Measurements from ENCODE around the gene KBTBD12. TPM values are rescaled to one million over a fixed set of nuclear protein-coding genes. Genes with fewer than 3 reads are reported as not detected.

KBTBD12 gene
- total RNA-seq, 3 donors from 2014 or later, result 0.05 TPM; not detected in 2

DNA sequence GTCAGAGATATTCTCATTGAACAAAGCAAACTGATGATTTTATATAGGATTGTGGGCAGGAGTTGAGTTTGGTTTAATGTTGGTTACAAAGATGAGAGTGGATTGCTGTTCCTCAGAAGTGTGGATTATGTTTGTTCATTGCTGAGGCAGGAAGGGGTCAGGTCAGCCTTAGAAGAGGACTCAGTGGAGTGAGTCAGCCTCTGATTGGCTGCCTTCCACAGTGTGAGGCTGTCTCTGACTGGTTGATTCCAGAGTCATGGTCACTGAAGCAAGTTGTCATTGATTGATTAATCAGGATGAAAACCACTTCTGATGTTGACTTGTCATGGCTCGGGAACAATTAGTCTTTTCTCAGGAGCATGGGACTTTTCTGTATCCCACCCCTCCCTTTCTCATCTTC is 36.2 kb downstream of the KBTBD12 start:
- ATAC-seq (no peak), DNase-seq (no peak)
- no peaks in the 10 kb centered on the region for H3K4me1 Mint-ChIP-seq (ENCODE audit: low read depth)
- H3K9me3 Mint-ChIP-seq, result no peaks in the 10 kb centered on the region
- no peak overlapping the region for H3K4me3 Mint-ChIP-seq
- H3K27me3 Mint-ChIP-seq (ENCODE audit: low read depth), result peaks cover 31% of the 10 kb centered on the region
- no peaks in the 10 kb centered on the region for H3K36me3 Mint-ChIP-seq (ENCODE audit: insufficient read depth)

DNA sequence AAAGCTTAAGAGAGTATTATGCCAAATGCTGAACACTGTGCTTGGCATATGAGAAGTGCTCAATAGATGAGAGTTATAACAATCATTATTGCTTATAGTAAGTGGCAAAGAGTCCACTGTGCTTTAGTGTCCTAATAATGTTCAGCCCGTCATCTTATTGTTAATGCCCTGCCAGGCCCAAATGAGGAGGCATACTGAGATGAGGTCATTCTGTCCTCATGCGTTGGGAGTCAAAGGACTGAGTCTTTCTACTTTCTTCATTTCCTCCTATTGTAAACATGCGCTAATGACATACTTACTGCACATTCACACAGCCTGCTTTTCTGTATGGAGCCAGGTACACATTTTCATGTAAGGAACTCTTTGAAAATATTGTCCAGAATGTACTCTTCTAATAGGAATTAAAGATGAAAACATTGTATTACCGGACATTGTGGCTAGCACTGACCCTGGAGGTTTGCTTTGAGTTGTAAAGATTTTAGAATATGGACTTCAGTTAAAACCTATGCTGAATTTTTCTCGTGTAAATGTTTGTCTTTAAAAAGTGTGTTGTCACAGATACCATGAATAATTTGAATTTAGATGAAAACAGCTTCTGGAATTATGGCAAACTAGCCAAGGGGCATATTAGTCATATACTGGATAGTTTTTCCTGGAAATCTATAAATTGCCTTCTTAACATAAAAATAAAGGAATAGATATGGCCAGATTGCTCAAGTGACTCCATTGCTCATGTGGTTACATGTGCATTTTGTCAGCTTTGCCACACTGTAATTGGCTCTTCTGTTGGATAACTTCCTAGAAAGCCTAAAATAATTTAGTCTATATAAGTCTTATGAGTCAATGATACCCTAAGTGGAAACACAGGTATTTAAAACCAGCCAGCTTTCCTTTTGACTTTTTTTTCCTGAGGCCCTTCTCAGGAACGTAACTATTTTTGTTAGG is 38.3 kb downstream of the KBTBD12 start:
- Mint-ChIP-seq H3K9me3 (no peaks in the 10 kb centered on the region), H3K36me3 (ENCODE audit: insufficient read depth) (no peaks in the 10 kb centered on the region), H3K4me3 (no peak overlapping the region), H3K4me1 (ENCODE audit: low read depth) (no peaks in the 10 kb centered on the region), H3K27me3 (ENCODE audit: low read depth) (peaks cover 31% of the 10 kb centered on the region)
- ATAC-seq (no peak), DNase-seq (no peak)

DNA sequence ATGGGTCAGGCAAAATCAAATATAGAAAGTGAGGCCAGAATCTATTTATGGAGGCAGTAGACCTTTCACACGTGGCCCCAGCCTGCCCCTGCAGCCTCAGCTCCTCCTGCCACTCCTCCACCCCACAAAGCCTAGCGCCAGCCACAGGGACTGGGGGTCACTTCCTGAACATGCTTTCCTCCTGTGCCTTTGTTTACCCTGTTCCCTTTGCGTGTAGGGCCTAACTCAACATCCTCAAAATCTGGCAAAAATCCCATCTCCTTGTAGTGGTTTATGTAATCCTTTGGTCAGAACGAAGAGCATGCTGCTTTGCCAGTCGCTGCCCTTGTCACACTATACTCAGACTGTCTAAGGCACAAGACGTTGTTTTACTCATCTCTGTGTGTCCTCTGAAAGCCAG is 39.6 kb downstream of the KBTBD12 start:
- no peak overlapping the region for H3K4me3 Mint-ChIP-seq
- H3K4me1 Mint-ChIP-seq (ENCODE audit: low read depth), result no peaks in the 10 kb centered on the region
- peaks cover 25% of the 10 kb centered on the region for H3K27me3 Mint-ChIP-seq (ENCODE audit: low read depth)
- ATAC-seq (no peak), DNase-seq (no peak)
- H3K36me3 Mint-ChIP-seq (ENCODE audit: insufficient read depth), result no peaks in the 10 kb centered on the region
- H3K9me3 Mint-ChIP-seq, result no peaks in the 10 kb centered on the region

DNA sequence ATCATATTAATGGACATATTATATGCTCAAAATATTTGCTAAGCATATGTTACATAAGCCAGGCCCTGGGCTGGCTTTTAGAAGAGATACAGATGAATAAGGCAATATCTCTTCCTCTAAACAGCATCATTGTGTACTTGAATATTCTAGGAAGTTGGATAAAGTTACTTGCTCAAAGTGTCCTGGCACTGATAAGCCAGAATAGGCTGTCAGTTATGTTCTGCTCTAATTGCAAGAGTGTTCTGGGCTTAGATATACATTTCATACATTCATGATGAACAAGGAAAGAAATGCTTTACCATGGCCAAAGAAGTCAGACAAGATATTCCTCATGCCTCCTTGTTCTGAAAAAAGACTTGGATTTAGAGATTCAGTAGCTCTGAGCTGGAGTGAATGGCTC is 40.7 kb downstream of the KBTBD12 start:
- Mint-ChIP-seq H3K4me1 (ENCODE audit: low read depth) (no peaks in the 10 kb centered on the region), H3K4me3 (no peak overlapping the region), H3K9me3 (no peaks in the 10 kb centered on the region), H3K36me3 (ENCODE audit: insufficient read depth) (no peaks in the 10 kb centered on the region), H3K27me3 (ENCODE audit: low read depth) (peaks cover 15% of the 10 kb centered on the region)
- ATAC-seq, result no peak
- no peak for DNase-seq

DNA sequence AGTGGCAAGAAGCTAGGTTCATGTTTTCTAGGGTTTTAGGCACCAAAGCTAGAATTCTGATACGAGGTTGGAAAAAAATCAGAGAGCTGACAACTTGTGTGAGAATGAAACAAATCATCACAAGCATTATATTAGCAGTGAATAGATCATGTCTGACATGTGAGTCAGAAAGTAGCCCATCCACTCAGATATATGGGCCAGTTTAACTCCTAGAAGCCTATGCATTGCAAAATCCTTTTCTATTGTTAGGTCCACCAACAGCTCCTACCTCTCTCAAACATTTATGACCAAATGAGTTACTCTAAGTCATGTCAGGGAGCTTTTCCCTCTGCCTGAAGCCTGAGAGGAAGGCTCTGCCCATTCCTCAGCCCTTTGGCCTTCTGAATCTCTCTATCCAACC is 44.0 kb downstream of the KBTBD12 start:
- H3K27me3 Mint-ChIP-seq (ENCODE audit: low read depth), result peaks cover 14% of the 10 kb centered on the region
- ATAC-seq, result no peak
- H3K9me3 Mint-ChIP-seq, result no peaks in the 10 kb centered on the region
- no peaks in the 10 kb centered on the region for H3K4me1 Mint-ChIP-seq (ENCODE audit: low read depth)
- no peaks in the 10 kb centered on the region for H3K36me3 Mint-ChIP-seq (ENCODE audit: insufficient read depth)
- no peak overlapping the region for H3K4me3 Mint-ChIP-seq
- DNase-seq, result no peak

DNA sequence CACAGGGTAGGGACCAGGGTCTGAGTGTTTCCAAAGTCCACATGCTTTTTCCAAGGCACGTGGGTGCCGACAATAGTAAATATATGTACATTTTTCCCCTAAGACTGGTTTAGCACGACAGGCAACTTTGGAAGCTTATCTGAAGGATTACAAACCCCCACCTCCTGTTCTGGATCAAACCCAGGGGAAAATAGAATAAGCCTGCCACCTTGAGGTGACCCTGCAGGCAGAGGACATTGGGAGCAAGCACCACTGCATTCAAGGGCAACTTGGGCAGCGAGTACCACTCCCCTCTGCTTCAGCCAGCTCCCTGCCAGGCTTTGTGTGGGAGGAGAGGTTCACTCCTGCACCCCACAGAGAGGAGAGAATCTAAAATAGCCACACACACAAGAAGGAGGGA is 44.8 kb downstream of the KBTBD12 start:
- Mint-ChIP-seq H3K36me3 (ENCODE audit: insufficient read depth) (no peaks in the 10 kb centered on the region), H3K4me1 (ENCODE audit: low read depth) (no peaks in the 10 kb centered on the region), H3K4me3 (no peak overlapping the region), H3K27me3 (ENCODE audit: low read depth) (peaks cover 10% of the 10 kb centered on the region), H3K9me3 (no peaks in the 10 kb centered on the region)
- ATAC-seq (no peak), DNase-seq (no peak)

DNA sequence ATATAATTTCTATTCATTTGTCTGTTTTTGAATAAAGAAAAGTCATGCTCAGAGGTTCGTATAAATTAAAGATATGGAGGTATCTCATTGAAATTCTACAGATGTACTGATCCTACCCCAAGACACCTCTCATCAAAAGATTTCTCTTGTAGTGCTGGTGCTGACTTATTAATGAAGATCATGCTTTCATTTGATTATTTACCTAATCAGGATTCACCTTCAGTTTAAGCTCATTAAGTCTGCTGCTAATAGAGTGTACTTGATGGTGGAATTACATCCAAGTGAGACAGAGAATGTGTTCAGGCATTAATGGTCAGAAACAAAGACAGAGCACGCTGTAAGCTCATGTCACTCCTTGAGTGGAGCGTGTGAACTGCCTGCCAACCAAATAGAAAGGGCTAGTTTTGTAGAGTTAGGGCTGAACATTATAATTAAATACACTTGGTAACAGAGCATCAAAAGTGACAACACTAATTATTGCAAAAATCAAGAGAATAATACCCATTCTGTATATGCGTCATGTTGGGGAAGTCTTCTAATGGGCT is 45.5 kb downstream of the KBTBD12 start:
- DNase-seq (no peak), ATAC-seq (no peak)
- no peaks in the 10 kb centered on the region for H3K4me1 Mint-ChIP-seq (ENCODE audit: low read depth)
- H3K27me3 Mint-ChIP-seq (ENCODE audit: low read depth), result peaks cover 10% of the 10 kb centered on the region
- no peaks in the 10 kb centered on the region for H3K9me3 Mint-ChIP-seq
- H3K4me3 Mint-ChIP-seq, result no peak overlapping the region
- H3K36me3 Mint-ChIP-seq (ENCODE audit: insufficient read depth), result no peaks in the 10 kb centered on the region

DNA sequence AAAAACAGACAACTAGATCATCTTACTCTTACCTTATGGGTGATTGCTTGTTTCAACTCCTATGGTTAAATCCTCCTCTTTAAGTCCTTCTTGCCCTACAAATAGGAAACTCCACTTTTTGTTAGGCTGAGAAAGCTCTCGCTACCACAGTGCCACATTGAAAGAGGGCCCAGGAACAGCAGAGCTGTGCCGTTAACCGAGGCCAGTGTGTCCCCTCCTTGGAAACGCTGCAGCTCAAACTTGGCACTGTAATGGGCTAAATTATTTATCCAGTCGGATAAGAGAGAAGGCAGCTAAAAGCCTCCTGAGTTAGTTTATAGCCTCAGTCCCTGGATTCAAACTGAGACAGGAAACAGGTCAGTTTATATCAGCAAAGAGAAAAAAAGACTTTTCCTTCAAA is 46.1 kb downstream of the KBTBD12 start:
- H3K36me3 Mint-ChIP-seq (ENCODE audit: insufficient read depth), result no peaks in the 10 kb centered on the region
- ATAC-seq, result no peak

DNA sequence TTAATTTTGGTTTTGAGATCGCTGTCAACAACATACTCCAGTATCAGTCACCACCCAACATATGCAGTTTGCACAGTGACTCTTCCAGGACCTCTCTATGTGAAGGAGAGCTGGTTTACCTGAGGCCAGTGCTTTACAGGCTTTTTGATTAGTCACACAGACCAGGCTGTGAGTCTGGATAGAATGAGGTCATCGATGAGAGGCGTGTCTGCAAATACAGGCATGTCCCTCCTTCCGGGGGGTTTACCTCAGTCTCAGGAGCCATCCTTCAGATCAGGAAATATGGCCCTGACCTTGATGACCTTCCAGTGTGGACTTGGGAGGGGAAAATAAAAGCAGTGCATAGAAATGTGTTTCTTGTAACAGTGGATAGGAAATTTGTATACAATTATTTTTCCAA is 46.9 kb downstream of the KBTBD12 start:
- DNase-seq, result no peak
- peaks cover 4% of the 10 kb centered on the region for H3K9me3 Mint-ChIP-seq
- no peak for ATAC-seq
- no peak overlapping the region for H3K4me3 Mint-ChIP-seq
- H3K27me3 Mint-ChIP-seq (ENCODE audit: low read depth), result peaks cover 18% of the 10 kb centered on the region
- H3K36me3 Mint-ChIP-seq (ENCODE audit: insufficient read depth), result no peaks in the 10 kb centered on the region
- no peaks in the 10 kb centered on the region for H3K4me1 Mint-ChIP-seq (ENCODE audit: low read depth)

More for the DNA sequence above, 46.1 kb downstream of the KBTBD12 start:
- Mint-ChIP-seq H3K4me3 (no peak overlapping the region), H3K27me3 (ENCODE audit: low read depth) (peaks cover 15% of the 10 kb centered on the region), H3K4me1 (ENCODE audit: low read depth) (no peaks in the 10 kb centered on the region), H3K9me3 (peaks cover 1% of the 10 kb centered on the region)
- DNase-seq, result no peak

DNA sequence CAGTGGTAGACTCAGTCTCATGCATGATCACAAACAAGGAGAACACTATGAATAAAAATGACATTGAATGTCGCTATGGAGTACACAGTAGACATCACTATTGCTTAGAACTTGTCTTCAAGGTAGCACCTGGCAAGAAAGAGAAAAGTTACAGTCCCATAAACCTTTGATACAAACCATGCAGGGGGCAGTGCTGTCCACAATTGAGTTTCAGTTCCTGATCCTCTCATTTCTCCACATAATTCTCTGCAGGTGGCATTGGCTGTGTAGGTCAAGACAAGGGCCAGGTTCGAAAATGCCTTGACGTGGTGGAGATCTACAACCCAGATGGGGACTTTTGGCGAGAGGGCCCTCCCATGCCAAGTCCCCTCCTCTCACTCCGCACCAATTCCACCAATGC is 47.9 kb downstream of the KBTBD12 start:
- ATAC-seq (no peak), DNase-seq (no peak)
- H3K36me3 Mint-ChIP-seq (ENCODE audit: insufficient read depth), result no peaks in the 10 kb centered on the region
- no peaks in the 10 kb centered on the region for H3K4me1 Mint-ChIP-seq (ENCODE audit: low read depth)
- H3K4me3 Mint-ChIP-seq, result no peak overlapping the region
- peaks cover 4% of the 10 kb centered on the region for H3K9me3 Mint-ChIP-seq
- peaks cover 23% of the 10 kb centered on the region for H3K27me3 Mint-ChIP-seq (ENCODE audit: low read depth)

DNA sequence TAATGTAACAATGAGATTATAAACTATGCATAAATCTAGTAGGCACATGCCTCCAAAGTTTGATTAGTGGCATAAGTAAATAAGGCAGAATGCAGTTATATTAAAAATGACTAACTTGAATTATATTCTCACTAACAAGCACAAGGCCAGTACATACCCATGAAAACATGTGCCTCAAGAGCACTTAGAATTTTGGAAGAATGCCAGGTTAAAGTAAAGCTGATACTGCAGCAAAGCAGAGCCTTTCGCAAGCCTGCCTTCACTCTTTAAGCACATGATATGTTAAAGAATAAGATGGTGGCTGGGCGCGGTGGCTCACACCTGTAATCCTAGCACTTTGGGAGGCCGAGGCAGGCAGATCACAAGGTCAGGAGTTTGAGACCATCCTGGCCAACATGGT is 49.0 kb downstream of the KBTBD12 start:
- peaks cover 4% of the 10 kb centered on the region for H3K9me3 Mint-ChIP-seq
- no peak for ATAC-seq
- H3K4me3 Mint-ChIP-seq, result no peak overlapping the region
- H3K27me3 Mint-ChIP-seq (ENCODE audit: low read depth), result peaks cover 23% of the 10 kb centered on the region
- H3K36me3 Mint-ChIP-seq (ENCODE audit: insufficient read depth), result no peaks in the 10 kb centered on the region
- DNase-seq, result no peak
- H3K4me1 Mint-ChIP-seq (ENCODE audit: low read depth), result no peaks in the 10 kb centered on the region

DNA sequence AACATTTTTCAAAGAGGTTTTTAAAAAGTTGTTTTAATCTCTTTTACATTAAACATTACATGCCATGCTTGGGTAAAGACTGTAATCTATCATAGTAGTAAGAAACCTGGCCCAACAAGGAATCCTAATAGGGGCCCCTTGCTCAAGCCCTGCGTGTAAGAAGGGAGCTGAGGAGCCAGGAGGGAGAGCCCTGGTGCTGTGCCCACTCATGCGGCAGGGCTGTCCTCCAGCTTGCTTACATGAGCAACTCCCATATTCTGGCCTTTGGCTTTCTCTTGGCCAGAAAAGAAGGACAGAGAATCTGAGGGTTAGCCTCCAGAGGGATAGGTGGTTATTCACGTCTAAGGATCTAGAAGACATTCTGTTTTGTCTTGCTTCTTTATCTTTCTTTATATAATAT is 49.8 kb downstream of the KBTBD12 start:
- H3K27me3 Mint-ChIP-seq (ENCODE audit: low read depth), result peaks cover 25% of the 10 kb centered on the region
- DNase-seq, result no peak
- H3K36me3 Mint-ChIP-seq (ENCODE audit: insufficient read depth), result no peaks in the 10 kb centered on the region

DNA sequence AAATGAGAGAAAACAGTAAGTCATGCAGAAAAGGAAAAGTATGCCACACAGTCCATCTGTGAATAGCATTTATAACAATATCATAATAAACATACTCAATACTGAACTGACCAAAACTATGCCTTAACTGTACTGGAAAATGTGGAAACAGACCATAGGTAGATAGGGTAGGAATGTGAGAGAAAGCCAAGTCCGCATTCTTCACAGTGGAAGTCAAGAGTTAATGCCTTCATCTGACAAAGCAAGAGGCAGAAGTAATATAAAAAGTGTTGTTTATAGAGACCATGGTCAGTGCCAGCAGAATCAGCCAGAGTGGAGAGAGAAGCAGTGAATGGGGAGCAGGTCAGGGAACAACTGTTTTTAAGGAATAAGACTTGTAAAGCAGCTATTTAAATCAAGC is 52.3 kb downstream of the KBTBD12 start:
- Mint-ChIP-seq H3K4me3 (no peak overlapping the region), H3K36me3 (ENCODE audit: insufficient read depth) (no peaks in the 10 kb centered on the region), H3K4me1 (ENCODE audit: low read depth) (no peaks in the 10 kb centered on the region), H3K9me3 (peaks cover 4% of the 10 kb centered on the region), H3K27me3 (ENCODE audit: low read depth) (peaks cover 25% of the 10 kb centered on the region)
- ATAC-seq (no peak), DNase-seq (no peak)

More for the DNA sequence above, 49.8 kb downstream of the KBTBD12 start:
- Mint-ChIP-seq H3K9me3 (peaks cover 4% of the 10 kb centered on the region), H3K4me3 (no peak overlapping the region), H3K4me1 (ENCODE audit: low read depth) (no peaks in the 10 kb centered on the region)
- no peak for ATAC-seq

DNA sequence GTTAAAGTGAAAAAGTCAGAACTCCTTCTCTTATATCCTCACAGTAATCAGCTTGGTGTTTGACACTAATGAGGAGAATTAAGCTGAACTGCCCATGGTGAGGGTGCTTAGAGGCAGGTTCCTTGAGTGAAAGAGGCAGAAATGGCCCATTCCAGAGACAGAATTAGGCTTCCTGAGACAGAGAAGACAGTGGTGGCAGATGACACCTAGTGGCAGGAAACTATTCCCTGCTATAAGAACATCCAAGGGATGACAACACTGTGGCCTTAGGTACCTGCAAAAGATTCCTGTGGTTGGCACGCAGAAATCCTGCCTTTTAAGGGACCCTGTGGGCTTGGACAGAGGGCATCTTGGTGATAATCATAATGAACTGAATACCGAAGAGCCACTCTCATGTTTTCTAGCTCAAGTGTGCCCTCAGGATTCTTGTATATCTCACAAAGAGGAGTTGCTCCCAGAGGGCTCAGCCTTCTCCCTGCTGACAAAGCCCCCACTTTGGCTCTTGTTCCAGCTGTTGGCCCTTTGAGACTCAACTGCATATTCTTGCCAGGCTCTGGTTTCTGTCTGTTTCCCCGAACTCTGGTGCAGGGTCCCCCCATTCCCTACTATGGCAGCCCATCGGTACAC is 56.0 kb downstream of the KBTBD12 start:
- Mint-ChIP-seq H3K36me3 (ENCODE audit: insufficient read depth) (no peaks in the 10 kb centered on the region), H3K4me1 (ENCODE audit: low read depth) (no peaks in the 10 kb centered on the region), H3K9me3 (peaks cover 3% of the 10 kb centered on the region), H3K27me3 (ENCODE audit: low read depth) (peaks cover 18% of the 10 kb centered on the region), H3K4me3 (no peak overlapping the region)
- DNase-seq, result no peak
- ATAC-seq, result peak in 1 of 2 donors; percentile 60

DNA sequence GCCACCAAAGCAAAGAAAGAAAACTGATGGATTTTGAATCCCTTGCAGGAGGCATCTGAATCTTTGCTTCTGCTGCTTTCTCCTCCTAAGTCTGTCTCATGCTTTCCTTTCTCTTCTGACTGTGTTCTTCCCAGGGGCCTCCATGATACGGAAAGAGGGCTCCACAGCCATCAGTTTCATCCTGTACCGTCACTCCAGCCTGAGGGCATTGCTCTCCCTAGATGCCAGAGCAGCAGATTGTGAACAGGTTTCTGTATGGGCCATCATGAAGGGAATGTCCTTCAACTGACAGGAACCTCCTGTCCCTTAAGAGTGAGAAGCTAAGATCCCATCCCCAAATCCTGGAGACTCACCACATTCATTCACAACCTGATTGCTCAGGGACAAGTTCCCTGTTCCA is 59.2 kb downstream of the KBTBD12 start:
- no peak overlapping the region for H3K4me3 Mint-ChIP-seq
- no peaks in the 10 kb centered on the region for H3K4me1 Mint-ChIP-seq (ENCODE audit: low read depth)
- H3K36me3 Mint-ChIP-seq (ENCODE audit: insufficient read depth), result no peaks in the 10 kb centered on the region
- ATAC-seq (no peak), DNase-seq (no peak)
- peaks cover 4% of the 10 kb centered on the region for H3K9me3 Mint-ChIP-seq
- H3K27me3 Mint-ChIP-seq (ENCODE audit: low read depth), result peaks cover 15% of the 10 kb centered on the region

All from activated T-cell treated with anti-CD3 and anti-CD28 coated beads, Interleukin-2, amount 50 U/mL, for 4 hours (primary cell).